ENCODE measurements around the gene UTP3. TPM values are rescaled to one million over a fixed set of nuclear protein-coding genes. Genes with fewer than 3 reads are reported as not detected.

The UTP3 gene
- total RNA-seq, 1 experiment from 2014 or later: 21.2 TPM

DNA sequence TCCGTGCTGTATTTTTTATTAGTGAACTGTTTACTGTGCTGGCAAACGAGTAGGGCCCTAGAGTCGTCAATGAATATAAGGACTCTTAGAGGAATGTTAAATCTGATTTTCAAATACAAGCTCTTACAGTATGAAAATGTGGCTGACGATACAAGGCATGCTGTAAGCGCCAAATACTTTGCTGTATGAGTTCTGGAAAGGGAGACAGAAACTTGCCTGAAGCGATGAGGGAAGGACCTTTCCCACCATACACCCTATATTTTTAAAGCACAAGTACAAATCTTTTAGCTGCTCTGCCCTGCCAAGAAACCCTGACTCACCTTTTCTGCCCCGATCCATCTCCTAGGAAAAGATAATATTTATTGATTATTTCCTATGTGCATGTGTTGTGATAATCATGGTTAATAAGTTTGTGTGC, 17.7 kb downstream of the UTP3 start:
- Histone ChIP-seq H3K9me3 (ENCODE audit: low read length) (no peaks in the 10 kb centered on the region), H4K20me1 (ENCODE audit: insufficient read depth, low read depth, low read length) (no peaks in the 10 kb centered on the region), H3K4me2 (ENCODE audit: low read depth, low read length, poor library complexity, severe bottlenecking) (peak overlapping the region; percentile 74), H3K36me3 (ENCODE audit: insufficient read depth, low read length) (no peaks in the 10 kb centered on the region), H3K27me3 (ENCODE audit: low read length) (no peaks in the 10 kb centered on the region), H3K9me2 (replicated peaks; ENCODE audit: insufficient read depth, low read length) (no peaks in the 10 kb centered on the region), H3K4me3 (ENCODE audit: low read length) (peak overlapping the region; percentile 84), H3K4me1 (ENCODE audit: low read length) (peaks cover 34% of the 10 kb centered on the region), H3K27ac (ENCODE audit: low read length) (no peak overlapping the region), H3K79me2 (ENCODE audit: low read length) (0 out of 2 replicates have a peak, but pooled peaks cover 3% of the 10 kb centered on the region), H3K9ac (ENCODE audit: low read length) (peak overlapping the region; percentile 80), H2AFZ (ENCODE audit: low read length) (peak overlapping the region; percentile 95)
- DNase-seq: no peak

DNA sequence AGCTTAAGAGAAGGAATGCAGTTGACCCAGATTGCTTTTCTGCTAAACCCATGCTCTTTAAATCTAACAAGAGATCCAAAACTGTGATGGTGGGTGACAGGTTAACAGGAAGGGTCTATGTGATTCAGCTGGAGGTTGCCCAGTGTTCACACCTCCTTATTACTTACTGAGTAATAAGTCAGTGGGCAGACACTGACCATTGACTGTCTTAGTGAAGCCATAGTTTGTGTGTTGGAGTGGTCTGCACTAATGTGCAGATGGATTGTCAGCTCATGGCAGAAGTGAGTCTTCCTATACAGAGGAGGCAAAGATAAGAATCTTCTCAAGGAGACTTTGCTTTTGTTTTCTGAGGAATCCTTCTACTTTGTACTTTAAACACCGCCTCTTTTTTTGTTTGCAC, 18.2 kb downstream of the UTP3 start:
- no peaks in the 10 kb centered on the region for H4K20me1 ChIP-seq (ENCODE audit: insufficient read depth, low read depth, low read length)
- DNase-seq: no peak
- no peaks in the 10 kb centered on the region for H3K36me3 ChIP-seq (ENCODE audit: insufficient read depth, low read length)
- no peaks in the 10 kb centered on the region for H3K9me3 ChIP-seq (ENCODE audit: low read length)
- H3K4me1 ChIP-seq (ENCODE audit: low read length): peaks cover 30% of the 10 kb centered on the region
- peak overlapping the region; percentile 74 for H3K4me2 ChIP-seq (ENCODE audit: low read depth, low read length, poor library complexity, severe bottlenecking)
- H3K79me2 ChIP-seq (ENCODE audit: low read length): 0 out of 2 replicates have a peak, but pooled peaks cover 3% of the 10 kb centered on the region
- H2AFZ ChIP-seq (ENCODE audit: low read length): no peak overlapping the region
- no peaks in the 10 kb centered on the region for H3K27me3 ChIP-seq (ENCODE audit: low read length)
- H3K9me2 ChIP-seq (replicated peaks; ENCODE audit: insufficient read depth, low read length): no peaks in the 10 kb centered on the region
- peak overlapping the region; percentile 84 for H3K4me3 ChIP-seq (ENCODE audit: low read length)
- peak overlapping the region; percentile 80; the same call in 1 of the 2 replicates for H3K9ac ChIP-seq (ENCODE audit: low read length)
- no peak overlapping the region for H3K27ac ChIP-seq (ENCODE audit: low read length)

DNA sequence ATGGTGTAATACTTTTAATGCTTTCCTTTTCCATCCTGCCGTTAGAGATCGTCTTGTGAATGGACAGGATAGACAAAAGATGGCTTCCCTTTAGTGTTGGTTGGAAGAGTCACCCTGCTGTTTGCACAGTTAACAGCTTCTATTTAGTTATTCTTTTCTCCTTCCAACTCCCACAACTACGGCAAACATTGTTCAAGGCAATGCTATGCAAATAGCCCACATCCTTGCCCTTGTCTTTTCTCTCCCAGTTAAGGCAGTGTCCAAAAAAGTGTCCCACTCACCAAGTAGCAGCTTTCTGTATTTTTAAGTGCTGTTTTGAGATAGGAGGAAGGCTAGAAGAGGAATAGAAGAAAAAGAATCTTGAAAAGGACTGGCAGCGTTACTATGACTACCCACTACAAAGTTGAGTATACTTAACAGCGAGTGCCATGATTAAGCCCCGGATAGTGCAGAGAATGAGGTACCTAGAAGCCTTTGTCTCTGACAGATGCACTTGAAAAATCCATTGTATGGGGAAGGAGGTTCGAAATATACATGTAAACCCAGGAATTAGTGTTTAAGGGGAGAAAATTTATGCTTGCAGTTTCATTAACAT, 21.4 kb downstream of the UTP3 start:
- Histone ChIP-seq H3K9me3 (ENCODE audit: low read length) (no peaks in the 10 kb centered on the region), H3K36me3 (ENCODE audit: insufficient read depth, low read length) (no peaks in the 10 kb centered on the region), H3K4me2 (ENCODE audit: low read depth, low read length, poor library complexity, severe bottlenecking) (no peak overlapping the region), H2AFZ (ENCODE audit: low read length) (no peak overlapping the region), H3K79me2 (ENCODE audit: low read length) (peaks cover 4% of the 10 kb centered on the region), H3K27ac (ENCODE audit: low read length) (no peak overlapping the region), H3K4me3 (ENCODE audit: low read length) (no peak overlapping the region), H3K9me2 (replicated peaks; ENCODE audit: insufficient read depth, low read length) (no peaks in the 10 kb centered on the region), H3K4me1 (ENCODE audit: low read length) (peaks cover 34% of the 10 kb centered on the region), H4K20me1 (ENCODE audit: insufficient read depth, low read depth, low read length) (no peaks in the 10 kb centered on the region), H3K27me3 (ENCODE audit: low read length) (no peaks in the 10 kb centered on the region), H3K9ac (ENCODE audit: low read length) (no peak overlapping the region)
- no peak for DNase-seq

DNA sequence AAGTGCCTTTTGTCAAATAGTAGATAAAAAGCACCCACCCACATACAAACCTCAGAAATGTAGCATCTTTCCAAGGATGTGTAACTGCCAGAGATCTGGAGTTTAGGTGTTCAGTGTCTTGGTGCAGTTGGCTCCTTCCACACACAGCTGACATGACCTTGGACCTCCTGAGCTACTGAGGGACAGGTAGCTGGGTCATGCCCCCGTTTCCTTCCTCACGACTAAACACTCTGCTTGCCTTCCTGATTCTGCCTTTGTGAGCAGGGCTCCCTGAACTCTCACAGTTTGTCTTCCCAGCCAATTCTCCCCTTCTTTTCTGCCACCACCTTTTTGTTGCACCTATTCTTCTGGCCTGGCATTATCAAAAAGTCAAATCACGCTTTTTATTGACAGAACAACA, 23.3 kb downstream of the UTP3 start:
- Histone ChIP-seq H3K9me3 (ENCODE audit: low read length) (no peaks in the 10 kb centered on the region), H3K4me3 (ENCODE audit: low read length) (no peak overlapping the region), H3K36me3 (ENCODE audit: insufficient read depth, low read length) (no peaks in the 10 kb centered on the region), H3K4me1 (ENCODE audit: low read length) (peaks cover 32% of the 10 kb centered on the region), H3K27me3 (ENCODE audit: low read length) (no peaks in the 10 kb centered on the region), H2AFZ (ENCODE audit: low read length) (no peak overlapping the region), H3K79me2 (ENCODE audit: low read length) (peaks cover 6% of the 10 kb centered on the region), H3K27ac (ENCODE audit: low read length) (no peak overlapping the region), H3K9ac (ENCODE audit: low read length) (no peak overlapping the region), H4K20me1 (ENCODE audit: insufficient read depth, low read depth, low read length) (no peaks in the 10 kb centered on the region), H3K4me2 (ENCODE audit: low read depth, low read length, poor library complexity, severe bottlenecking) (no peak overlapping the region), H3K9me2 (replicated peaks; ENCODE audit: insufficient read depth, low read length) (no peaks in the 10 kb centered on the region)
- no peak for DNase-seq

DNA sequence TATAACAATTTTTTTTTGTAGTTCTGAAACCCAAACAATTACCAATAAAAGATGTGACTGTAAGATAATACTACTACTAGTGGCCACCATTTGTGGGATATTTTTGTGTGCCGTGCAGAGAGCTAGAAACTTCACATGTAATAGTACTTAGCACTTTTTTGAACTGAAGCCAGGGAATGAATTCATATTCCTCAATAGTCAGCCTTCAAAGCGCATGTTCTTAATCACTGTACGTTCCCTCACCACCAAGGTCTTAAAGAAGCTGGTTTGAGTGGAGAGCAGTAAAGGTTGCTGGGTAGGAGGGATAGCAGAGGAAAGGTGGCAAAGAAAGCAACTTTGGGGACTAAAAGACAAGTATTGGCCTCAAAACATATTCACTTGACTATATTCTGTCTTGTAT, 23.8 kb downstream of the UTP3 start:
- H3K4me3 ChIP-seq (ENCODE audit: low read length): no peak overlapping the region
- DNase-seq: no peak
- H3K9me3 ChIP-seq (ENCODE audit: low read length): no peaks in the 10 kb centered on the region
- H3K79me2 ChIP-seq (ENCODE audit: low read length): peaks cover 6% of the 10 kb centered on the region
- H3K4me1 ChIP-seq (ENCODE audit: low read length): peaks cover 37% of the 10 kb centered on the region
- H3K9ac ChIP-seq (ENCODE audit: low read length): no peak overlapping the region
- no peak overlapping the region for H3K4me2 ChIP-seq (ENCODE audit: low read depth, low read length, poor library complexity, severe bottlenecking)
- no peak overlapping the region for H3K27ac ChIP-seq (ENCODE audit: low read length)
- H2AFZ ChIP-seq (ENCODE audit: low read length): no peak overlapping the region
- no peaks in the 10 kb centered on the region for H3K27me3 ChIP-seq (ENCODE audit: low read length)
- H4K20me1 ChIP-seq (ENCODE audit: insufficient read depth, low read depth, low read length): no peaks in the 10 kb centered on the region
- no peaks in the 10 kb centered on the region for H3K9me2 ChIP-seq (replicated peaks; ENCODE audit: insufficient read depth, low read length)
- no peaks in the 10 kb centered on the region for H3K36me3 ChIP-seq (ENCODE audit: insufficient read depth, low read length)

DNA sequence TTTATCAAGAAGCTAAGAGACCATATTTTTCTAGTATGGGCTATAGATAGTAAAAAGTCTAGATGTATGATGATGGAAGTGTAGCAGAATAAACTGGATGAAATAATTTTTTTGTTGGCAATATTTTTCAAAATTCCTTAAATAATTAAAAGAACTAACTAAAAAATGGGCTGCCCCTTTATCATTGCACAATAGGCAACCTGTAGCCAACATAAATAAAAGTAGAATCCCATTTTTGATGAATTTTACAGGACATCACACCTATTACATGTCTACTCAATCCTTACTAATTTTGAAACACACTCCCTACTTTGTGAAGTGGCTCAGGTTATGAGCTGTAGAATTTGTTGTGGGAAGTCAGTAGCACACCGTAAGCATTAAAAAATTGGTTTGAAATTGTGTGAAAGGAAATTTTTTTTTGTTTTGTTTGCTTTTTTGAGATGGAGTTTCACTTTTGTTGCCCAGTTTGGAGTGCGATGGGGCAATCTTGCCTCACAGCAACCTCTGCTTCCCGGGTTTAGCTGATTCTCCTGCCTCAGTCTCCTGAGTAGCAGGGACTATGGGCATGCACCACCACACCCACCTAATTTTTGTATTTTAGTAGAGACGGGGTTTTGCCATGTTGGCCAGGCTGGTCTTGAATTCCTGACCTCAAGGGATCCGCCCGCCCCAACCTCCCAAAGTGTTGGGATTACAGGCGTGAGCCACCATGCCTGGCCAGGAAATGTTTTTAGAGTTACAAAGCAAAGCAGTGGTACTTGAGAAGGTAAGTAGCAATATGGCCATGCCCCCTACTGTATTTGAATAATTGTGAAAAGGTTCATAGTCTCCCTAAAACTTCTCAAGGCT, 24.5 kb downstream of the UTP3 start:
- DNase-seq: no peak
- Histone ChIP-seq H3K9me3 (ENCODE audit: low read length) (no peaks in the 10 kb centered on the region), H4K20me1 (ENCODE audit: insufficient read depth, low read depth, low read length) (no peaks in the 10 kb centered on the region), H3K79me2 (ENCODE audit: low read length) (peaks cover 6% of the 10 kb centered on the region), H3K27ac (ENCODE audit: low read length) (no peak overlapping the region; the same call in 1 of the 2 replicates), H3K27me3 (ENCODE audit: low read length) (no peaks in the 10 kb centered on the region), H3K9me2 (replicated peaks; ENCODE audit: insufficient read depth, low read length) (no peaks in the 10 kb centered on the region), H3K4me2 (ENCODE audit: low read depth, low read length, poor library complexity, severe bottlenecking) (peak overlapping the region; percentile 46), H3K4me1 (ENCODE audit: low read length) (peaks cover 40% of the 10 kb centered on the region), H3K4me3 (ENCODE audit: low read length) (no peak overlapping the region), H2AFZ (ENCODE audit: low read length) (no peak overlapping the region), H3K36me3 (ENCODE audit: insufficient read depth, low read length) (no peaks in the 10 kb centered on the region), H3K9ac (ENCODE audit: low read length) (no peak overlapping the region)

DNA sequence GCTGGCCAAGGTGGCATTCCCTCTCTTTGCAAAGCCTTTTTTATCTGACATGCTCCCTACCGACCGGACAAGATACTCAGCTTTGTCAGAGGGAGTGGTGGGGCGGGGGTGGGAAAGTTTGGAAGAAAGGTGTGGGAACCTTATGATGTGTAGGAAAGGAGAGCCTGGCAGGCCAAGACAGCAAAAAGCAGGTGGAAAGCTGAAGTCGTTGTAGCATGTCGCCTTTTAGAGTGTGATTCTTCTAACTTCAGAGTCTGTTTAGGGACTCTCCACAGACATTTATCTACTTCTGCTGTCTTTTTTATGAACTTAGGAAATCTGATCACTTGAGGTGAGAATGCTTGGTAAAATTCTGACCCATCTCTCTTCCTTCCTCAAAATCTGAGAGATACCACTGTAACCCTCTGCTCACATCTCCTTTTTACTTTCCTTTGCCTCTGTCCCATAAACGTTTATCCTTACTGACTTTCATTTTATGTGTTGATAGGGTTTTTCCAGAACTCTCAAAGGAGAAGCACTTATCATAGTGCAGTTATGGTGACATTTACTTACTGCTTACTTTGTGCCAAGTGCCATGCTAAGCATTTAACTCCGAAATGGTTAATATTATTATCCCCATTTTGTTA, 25.2 kb downstream of the UTP3 start:
- Histone ChIP-seq H3K9me3 (ENCODE audit: low read length) (no peaks in the 10 kb centered on the region), H3K27me3 (ENCODE audit: low read length) (no peaks in the 10 kb centered on the region), H3K4me2 (ENCODE audit: low read depth, low read length, poor library complexity, severe bottlenecking) (peak overlapping the region; percentile 46), H2AFZ (ENCODE audit: low read length) (0 out of 2 replicates have a peak overlapping the region, but pooled peaks have one; percentile 33), H3K9me2 (replicated peaks; ENCODE audit: insufficient read depth, low read length) (no peaks in the 10 kb centered on the region), H3K4me3 (ENCODE audit: low read length) (no peak overlapping the region; the same call in 1 of the 2 replicates), H4K20me1 (ENCODE audit: insufficient read depth, low read depth, low read length) (no peaks in the 10 kb centered on the region), H3K27ac (ENCODE audit: low read length) (peak overlapping the region; percentile 15; the same call in 1 of the 2 replicates), H3K4me1 (ENCODE audit: low read length) (peaks cover 40% of the 10 kb centered on the region), H3K36me3 (ENCODE audit: insufficient read depth, low read length) (no peaks in the 10 kb centered on the region), H3K79me2 (ENCODE audit: low read length) (peaks cover 6% of the 10 kb centered on the region), H3K9ac (ENCODE audit: low read length) (no peak overlapping the region)
- DNase-seq: no peak

Data from Karpas-422 (cell line).